Astrocyte (in vitro differentiated cells and primary cell): ENCODE data around the gene RTKN2. TPM values are rescaled to one million over a fixed set of nuclear protein-coding genes. Genes with fewer than 3 reads are reported as not detected.

Source experiments
- DNase-seq: peaks from one replicate; pipeline ENCODE4 v3.0.0-alpha.2; 2010; ENCODE audit warnings: low read depth
- FAIRE-seq: peaks from 2 replicates; lab custom pipeline; 2011; peaks lifted over from hg19 to GRCh38; lab: Jason Lieb, UNC
- H2AFZ ChIP-seq: 2 replicates; pipeline ENCODE4 v1.6.0; 2012; ENCODE audit warnings: low read depth, low read length, inconsistent platforms
- H3K27ac ChIP-seq: 2 replicates; pipeline ENCODE4 v1.5.1; 2011; ENCODE audit warnings: low read depth, low read length, inconsistent platforms
- H3K27me3 ChIP-seq: 2 replicates; pipeline ENCODE4 v1.6.0; 2011; ENCODE audit warnings: low read length, inconsistent platforms; ENCODE audit not compliant: insufficient read depth
- H3K36me3 ChIP-seq: 2 replicates; pipeline ENCODE4 v1.5.1; 2011; ENCODE audit warnings: low read length, inconsistent platforms; ENCODE audit not compliant: insufficient read depth
- H3K4me1 ChIP-seq: 2 replicates; pipeline ENCODE4 v1.5.1; 2011; ENCODE audit warnings: low read length, inconsistent platforms; ENCODE audit not compliant: insufficient read depth
- H3K4me2 ChIP-seq: 2 replicates; pipeline ENCODE4 v1.6.0; 2012; ENCODE audit warnings: low read length, inconsistent platforms
- H3K4me3 ChIP-seq: 2 replicates; pipeline ENCODE4 v1.5.1; 2011; ENCODE audit warnings: low read depth, mild to moderate bottlenecking, low read length, inconsistent platforms; ENCODE audit not compliant: insufficient read depth
- H3K79me2 ChIP-seq: 2 replicates; pipeline ENCODE4 v1.6.0; 2012; ENCODE audit warnings: mild to moderate bottlenecking, low read length, inconsistent platforms; ENCODE audit not compliant: insufficient read depth
- H3K9ac ChIP-seq: 2 replicates; pipeline ENCODE4 v1.6.0; 2012; ENCODE audit warnings: mild to moderate bottlenecking, low read length, inconsistent platforms
- H3K9me3 ChIP-seq: 2 replicates; pipeline ENCODE4 v1.5.1; 2012; ENCODE audit warnings: low read depth, mild to moderate bottlenecking, low read length, inconsistent platforms; ENCODE audit not compliant: insufficient read depth
- H4K20me1 ChIP-seq: 2 replicates; pipeline ENCODE4 v1.6.0; 2012; ENCODE audit warnings: low read length, inconsistent platforms; ENCODE audit not compliant: insufficient read depth
- H3K27ac Mint-ChIP-seq: one replicate; pipeline ENCODE4 v1.8.0; 2021; ENCODE audit warnings: mild to moderate bottlenecking, mixed read lengths; ENCODE audit not compliant: unreplicated experiment
- H3K27me3 Mint-ChIP-seq: one replicate; pipeline ENCODE4 v1.8.0; 2021; ENCODE audit warnings: low read depth, mixed read lengths; ENCODE audit not compliant: unreplicated experiment
- H3K36me3 Mint-ChIP-seq: one replicate; pipeline ENCODE4 v1.8.0; 2021; ENCODE audit warnings: low read depth, mixed read lengths; ENCODE audit not compliant: unreplicated experiment
- H3K4me1 Mint-ChIP-seq: one replicate; pipeline ENCODE4 v1.8.0; 2021; ENCODE audit warnings: low read depth, mixed read lengths; ENCODE audit not compliant: unreplicated experiment
- H3K4me3 Mint-ChIP-seq: one replicate; pipeline ENCODE4 v1.8.0; 2021; ENCODE audit warnings: mild to moderate bottlenecking, moderate library complexity, mixed read lengths; ENCODE audit not compliant: unreplicated experiment
- H3K9me3 Mint-ChIP-seq: one replicate; pipeline ENCODE4 v1.8.0; 2021; ENCODE audit warnings: mild to moderate bottlenecking, mixed read lengths; ENCODE audit not compliant: unreplicated experiment
- EZH2 ChIP-seq: IDR thresholded peaks from 2 replicates; pipeline ENCODE4 v1.6.1; 2012; ENCODE audit warnings: mild to moderate bottlenecking, low read length, inconsistent platforms; ENCODE audit not compliant: insufficient read depth
- total RNA-seq: library from RNA; stranded (reverse); gene quantifications from 2 replicates; pipeline ENCODE4 v1.2.1, GENCODE V29; 2021
- TF ChIP-seq, protein P1 (sequence below): IDR thresholded peaks from 2 replicates; pipeline ENCODE4 v1.5.1; 2011; ENCODE audit warnings: low read depth, mild to moderate bottlenecking, inconsistent platforms, low read length, moderate library complexity; ENCODE audit not compliant: insufficient read depth

Gene RTKN2
- total RNA-seq, 1 donor from 2014 or later = 8.4 TPM

DNA sequence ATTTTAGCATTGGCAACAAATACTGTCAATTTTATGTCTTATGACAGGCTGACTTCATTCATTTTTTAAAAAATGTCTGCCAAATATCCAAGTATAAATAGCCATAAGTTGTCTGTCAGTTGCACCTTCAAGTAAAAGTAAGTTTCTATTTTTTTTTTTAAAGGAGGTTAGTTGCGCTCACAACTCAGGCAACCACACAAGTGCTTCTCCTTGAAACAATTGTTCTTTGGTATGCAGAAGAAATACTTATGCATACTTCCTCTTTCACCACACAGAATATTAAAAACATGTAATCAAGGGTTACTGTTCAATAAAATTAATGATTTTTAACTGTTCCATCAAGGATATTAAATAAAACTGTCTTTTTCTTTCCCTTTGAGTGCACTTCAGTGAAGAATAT lies 97.9 kb downstream of the RTKN2 start:
- H3K9ac ChIP-seq = no peak overlapping the region
- no peaks in the 10 kb centered on the region for H3K36me3 ChIP-seq
- no peaks in the 10 kb centered on the region for H3K4me1 ChIP-seq
- no peak overlapping the region for H3K27ac Mint-ChIP-seq
- H3K36me3 Mint-ChIP-seq = no peaks in the 10 kb centered on the region
- no peaks in the 10 kb centered on the region for H3K9me3 ChIP-seq
- H3K27me3 ChIP-seq = no peaks in the 10 kb centered on the region
- no peak for FAIRE-seq
- DNase-seq = no peak
- no peak overlapping the region for H3K4me3 ChIP-seq
- no peaks in the 10 kb centered on the region for H4K20me1 ChIP-seq
- no peaks in the 10 kb centered on the region for H3K9me3 Mint-ChIP-seq
- no peak overlapping the region for H3K4me3 Mint-ChIP-seq
- H2AFZ ChIP-seq = no peak overlapping the region
- no peaks in the 10 kb centered on the region for H3K4me1 Mint-ChIP-seq
- no peak overlapping the region for H3K27ac ChIP-seq
- no peaks in the 10 kb centered on the region for H3K79me2 ChIP-seq
- no peaks in the 10 kb centered on the region for H3K27me3 Mint-ChIP-seq
- H3K4me2 ChIP-seq = no peak overlapping the region
- no peak for TF ChIP-seq EZH2
- TF ChIP-seq, protein P1, sequence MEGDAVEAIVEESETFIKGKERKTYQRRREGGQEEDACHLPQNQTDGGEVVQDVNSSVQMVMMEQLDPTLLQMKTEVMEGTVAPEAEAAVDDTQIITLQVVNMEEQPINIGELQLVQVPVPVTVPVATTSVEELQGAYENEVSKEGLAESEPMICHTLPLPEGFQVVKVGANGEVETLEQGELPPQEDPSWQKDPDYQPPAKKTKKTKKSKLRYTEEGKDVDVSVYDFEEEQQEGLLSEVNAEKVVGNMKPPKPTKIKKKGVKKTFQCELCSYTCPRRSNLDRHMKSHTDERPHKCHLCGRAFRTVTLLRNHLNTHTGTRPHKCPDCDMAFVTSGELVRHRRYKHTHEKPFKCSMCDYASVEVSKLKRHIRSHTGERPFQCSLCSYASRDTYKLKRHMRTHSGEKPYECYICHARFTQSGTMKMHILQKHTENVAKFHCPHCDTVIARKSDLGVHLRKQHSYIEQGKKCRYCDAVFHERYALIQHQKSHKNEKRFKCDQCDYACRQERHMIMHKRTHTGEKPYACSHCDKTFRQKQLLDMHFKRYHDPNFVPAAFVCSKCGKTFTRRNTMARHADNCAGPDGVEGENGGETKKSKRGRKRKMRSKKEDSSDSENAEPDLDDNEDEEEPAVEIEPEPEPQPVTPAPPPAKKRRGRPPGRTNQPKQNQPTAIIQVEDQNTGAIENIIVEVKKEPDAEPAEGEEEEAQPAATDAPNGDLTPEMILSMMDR = no peak

DNA sequence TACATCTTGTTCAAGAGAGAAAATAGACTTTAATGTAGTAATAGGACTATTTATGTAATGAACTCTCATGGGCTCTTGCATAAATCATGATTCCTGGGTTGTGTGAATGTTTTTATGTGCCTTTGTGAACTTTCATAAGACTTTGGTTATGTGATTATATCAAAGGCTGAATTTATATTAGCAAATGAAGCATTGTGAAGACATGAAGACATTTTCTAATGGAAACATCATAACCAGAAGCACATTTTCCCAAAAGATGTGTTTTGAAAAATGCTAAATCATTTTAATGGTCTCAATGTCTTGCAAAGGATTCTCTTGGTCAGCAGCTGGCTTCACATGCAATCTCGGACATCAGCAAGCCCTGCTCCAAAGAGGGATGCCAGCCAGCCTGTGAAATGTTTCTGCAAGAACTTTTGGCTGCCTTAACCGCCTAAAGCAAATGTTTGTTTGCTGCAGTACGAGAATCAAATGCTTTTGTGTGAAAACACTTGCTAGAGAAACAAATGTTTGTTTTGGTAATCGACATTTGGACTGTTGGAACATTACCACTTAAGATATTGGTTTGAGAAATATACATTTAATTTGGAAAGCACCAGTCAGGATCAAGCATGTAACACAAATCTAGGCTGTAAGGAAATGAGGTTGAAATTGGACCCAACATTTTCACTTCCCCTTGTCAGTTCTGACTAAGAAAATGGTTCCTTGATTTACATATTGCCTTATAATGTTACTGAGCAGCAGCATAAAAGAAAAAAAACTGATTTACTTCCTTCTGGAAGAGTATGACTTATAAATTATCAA lies 102.1 kb downstream of the RTKN2 start:
- no peaks in the 10 kb centered on the region for H3K4me1 ChIP-seq
- H3K4me1 Mint-ChIP-seq = no peaks in the 10 kb centered on the region
- H3K4me3 ChIP-seq = no peak overlapping the region
- H3K79me2 ChIP-seq = no peaks in the 10 kb centered on the region
- H3K36me3 ChIP-seq = no peaks in the 10 kb centered on the region
- TF ChIP-seq, protein P1 = no peak
- no peak for TF ChIP-seq EZH2
- no peak overlapping the region for H3K9ac ChIP-seq
- H3K4me3 Mint-ChIP-seq = no peak overlapping the region
- no peaks in the 10 kb centered on the region for H3K36me3 Mint-ChIP-seq
- no peak overlapping the region for H3K4me2 ChIP-seq
- no peaks in the 10 kb centered on the region for H4K20me1 ChIP-seq
- no peaks in the 10 kb centered on the region for H3K27me3 Mint-ChIP-seq
- H3K9me3 ChIP-seq = no peaks in the 10 kb centered on the region
- FAIRE-seq (peak; percentile 71), DNase-seq (no peak)
- H2AFZ ChIP-seq = no peak overlapping the region
- H3K27ac Mint-ChIP-seq = no peak overlapping the region
- no peak overlapping the region for H3K27ac ChIP-seq
- H3K9me3 Mint-ChIP-seq = no peaks in the 10 kb centered on the region
- no peaks in the 10 kb centered on the region for H3K27me3 ChIP-seq

DNA sequence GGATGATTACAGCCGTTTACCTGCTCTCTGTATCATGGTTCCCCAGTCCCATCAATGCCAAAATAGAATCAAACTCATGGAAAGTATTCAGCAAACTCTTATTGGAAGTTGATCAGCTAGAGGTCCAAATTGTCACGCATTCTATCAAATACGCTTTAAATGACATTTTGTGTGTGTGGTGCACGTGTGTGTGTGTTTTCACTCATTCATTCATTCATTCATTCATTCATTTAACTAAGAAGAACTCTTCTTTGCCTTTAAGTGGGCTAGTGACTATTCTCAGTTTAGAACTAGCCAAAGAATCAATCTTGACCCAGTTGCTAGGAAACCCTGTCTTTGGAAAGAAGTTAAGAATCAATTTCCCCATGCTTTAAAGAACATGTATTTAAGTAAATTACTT lies 102.8 kb downstream of the RTKN2 start:
- H3K79me2 ChIP-seq = no peaks in the 10 kb centered on the region
- Mint-ChIP-seq H3K4me3 (no peak overlapping the region), H3K36me3 (no peaks in the 10 kb centered on the region), H3K27ac (no peak overlapping the region), H3K27me3 (no peaks in the 10 kb centered on the region), H3K9me3 (no peaks in the 10 kb centered on the region), H3K4me1 (no peaks in the 10 kb centered on the region)
- H3K27ac ChIP-seq = no peak overlapping the region
- no peak for DNase-seq
- no peak overlapping the region for H3K4me2 ChIP-seq
- TF ChIP-seq, protein P1 = no peak
- TF ChIP-seq EZH2 = no peak
- H3K4me3 ChIP-seq = no peak overlapping the region
- H3K9ac ChIP-seq = no peak overlapping the region
- no peaks in the 10 kb centered on the region for H3K9me3 ChIP-seq
- FAIRE-seq = no peak
- H3K36me3 ChIP-seq = no peaks in the 10 kb centered on the region
- no peaks in the 10 kb centered on the region for H3K27me3 ChIP-seq
- no peaks in the 10 kb centered on the region for H3K4me1 ChIP-seq
- H4K20me1 ChIP-seq = no peaks in the 10 kb centered on the region
- H2AFZ ChIP-seq = no peak overlapping the region
